A549 (cell line): Measurements from ENCODE around the gene MARCKSL1. TPM values are rescaled to one million over a fixed set of nuclear protein-coding genes. Genes with fewer than 3 reads are reported as not detected.
"Not testable (repeated sequence)": the region's sequence is repeated elsewhere in the genome, so short reads cannot be mapped to it uniquely, and the experiment has no call there.

Experiments used
- ATAC-seq, 2 experiments: fragments of 200-7000 bp in 1 of 2; fragments of >200 bp in 1 of 2; cut with Nextera tagmentation in 1 of 2; cut with Tn5 transposase in 1 of 2; 3 replicates each; pipeline versions ENCODE4 v1.8.0 to v1.9.1; 2018 to 2020; ENCODE audit warnings: mild to moderate bottlenecking in 1 of 2, moderate library complexity in 1 of 2
- CTCF ChIA-PET: fragments of 300-600 bp; sonication (Branson Sonifier 250); formaldehyde crosslinking; extraction: SDS; loops from one replicate; lab custom pipeline; 2021; ENCODE audit warnings: antibody characterized with exemption, inconsistent platforms; lab: Yijun Ruan, JAX
- POLR2A ChIA-PET: fragments of 350-600 bp; formaldehyde crosslinking; extraction: SDS; loops from one replicate; lab custom pipeline; 2021; ENCODE audit warnings: antibody characterized with exemption, inconsistent platforms; lab: Yijun Ruan, JAX
- DNase-seq, 2 experiments: peaks; one replicate each; pipeline versions ENCODE4 v3.0.0 to v3.0.0-alpha.2; 2011 to 2016; ENCODE audit warnings: low read depth in 1 of 2, low spot score in 1 of 2
- FAIRE-seq: peaks from 2 replicates; lab custom pipeline; 2011; peaks lifted over from hg19 to GRCh38; lab: Jason Lieb, UNC
- H3K27ac ChIP-seq, 2 experiments: fragments of >200 bp; sonication (Bioruptor Twin); formaldehyde crosslinking; 3 replicates each; pipeline ENCODE4 v1.5.1; 2016 to 2017
- H3K4me1 ChIP-seq: fragments of >200 bp; sonication (Bioruptor Twin); formaldehyde crosslinking; 3 replicates; pipeline ENCODE4 v1.6.1; 2016
- H3K4me2 ChIP-seq: fragments of >200 bp; sonication (Bioruptor Twin); formaldehyde crosslinking; 3 replicates; pipeline ENCODE4 v1.6.1; 2016
- H3K4me3 ChIP-seq: fragments of >200 bp; sonication (Bioruptor Twin); formaldehyde crosslinking; 3 replicates; pipeline ENCODE4 v1.5.1; 2016
- H3K9me3 ChIP-seq: fragments of >200 bp; sonication (Bioruptor Twin); formaldehyde crosslinking; 3 replicates; pipeline ENCODE4 v1.6.1; 2016
- ATOH8 ChIP-seq: fragments of 250-450 bp; sonication (Bioruptor Pico); IDR thresholded peaks from 2 replicates; pipeline ENCODE4 v1.5.0; 2020; ENCODE audit warnings: low read depth, mild to moderate bottlenecking, moderate library complexity
- CHD4 ChIP-seq: fragments of 200-600 bp; sonication (generic); IDR thresholded peaks from 2 replicates; pipeline ENCODE4 v1.6.1; 2016; ENCODE audit warnings: antibody characterized with exemption, mild to moderate bottlenecking, borderline replicate concordance
- E2F6 ChIP-seq: IDR thresholded peaks from 2 replicates; pipeline ENCODE4 v1.6.1; 2012; ENCODE audit warnings: low read depth, borderline replicate concordance
- EHMT2 ChIP-seq: fragments of 200-600 bp; sonication (generic); IDR thresholded peaks from 2 replicates; pipeline ENCODE4 v1.6.1; 2016; ENCODE audit warnings: antibody characterized with exemption, low read depth, mild to moderate bottlenecking, moderate library complexity
- EP300 ChIP-seq, 2 experiments: fragments of >200 bp; sonication (Bioruptor Twin); formaldehyde crosslinking; IDR thresholded peaks; 2 replicates in 1 of 2; 3 replicates in 1 of 2; pipeline ENCODE4 v1.6.1; 2016 to 2017
- FOSB ChIP-seq: fragments of 250-450 bp; sonication (Bioruptor Pico); IDR thresholded peaks from 2 replicates; pipeline ENCODE4 v1.5.0; 2020; ENCODE audit warnings: mild to moderate bottlenecking, moderate library complexity
- FOSL2 ChIP-seq, 2 experiments: fragments of 450-650 bp in 1 of 2; fragments of >200 bp in 1 of 2; sonication (Bioruptor Twin) in 1 of 2; formaldehyde crosslinking; IDR thresholded peaks; 2 replicates each; pipeline versions ENCODE4 v1.5.0 to v1.6.1; 2016 to 2020; ENCODE audit warnings: mild to moderate bottlenecking in 1 of 2, moderate library complexity in 1 of 2
- HOXB13 ChIP-seq: fragments of 250-450 bp; sonication (Bioruptor Pico); IDR thresholded peaks from 2 replicates; pipeline ENCODE4 v1.5.0; 2020; ENCODE audit warnings: low read depth, mild to moderate bottlenecking, moderate library complexity
- KDM5A ChIP-seq: fragments of 200-600 bp; sonication (generic); IDR thresholded peaks from 2 replicates; pipeline ENCODE4 v1.6.1; 2016; ENCODE audit warnings: antibody characterized with exemption, mild to moderate bottlenecking
- MYC ChIP-seq: IDR thresholded peaks from 2 replicates; pipeline ENCODE4 v1.6.1; 2012; ENCODE audit warnings: mild to moderate bottlenecking, inconsistent platforms, low read length, improper control_type of control experiment, borderline replicate concordance
- NFE2L2 ChIP-seq: fragments of 150-350 bp; conservative IDR thresholded peaks from 2 replicates; pipeline ENCODE4 v1.6.1; 2014; ENCODE audit warnings: low read length
- PBX3 ChIP-seq: IDR thresholded peaks from 2 replicates; pipeline ENCODE4 v1.6.1; 2012
- PHF8 ChIP-seq: fragments of 200-600 bp; sonication (generic); IDR thresholded peaks from 2 replicates; pipeline ENCODE4 v1.6.1; 2016; ENCODE audit warnings: low read depth, mild to moderate bottlenecking, antibody characterized with exemption, moderate library complexity, borderline replicate concordance
- POLR2A ChIP-seq: IDR thresholded peaks from 2 replicates; pipeline ENCODE4 v1.6.1; 2012; ENCODE audit warnings: mild to moderate bottlenecking, low read length
- RARB ChIP-seq: fragments of 250-450 bp; sonication (Bioruptor Pico); IDR thresholded peaks from 2 replicates; pipeline ENCODE4 v1.8.0; 2021; ENCODE audit warnings: mild to moderate bottlenecking, moderate library complexity
- SREBF2 ChIP-seq: fragments of 450-650 bp; IDR thresholded peaks from 2 replicates; pipeline ENCODE4 v1.6.1; 2014; ENCODE audit warnings: mild to moderate bottlenecking, moderate library complexity
- TP53 ChIP-seq: fragments of 250-450 bp; sonication (Bioruptor Pico); IDR thresholded peaks from 2 replicates; pipeline ENCODE4 v1.5.0; 2021; ENCODE audit warnings: mild to moderate bottlenecking, moderate library complexity
- ZNF302 ChIP-seq: fragments of 250-450 bp; sonication (Bioruptor Pico); IDR thresholded peaks from 2 replicates; pipeline ENCODE4 v1.9.0; 2021; ENCODE audit warnings: inconsistent platforms, mild to moderate bottlenecking, moderate library complexity
- ZSCAN20 ChIP-seq: fragments of 250-450 bp; sonication (Bioruptor Pico); IDR thresholded peaks from 2 replicates; pipeline ENCODE4 v1.8.0; 2022; ENCODE audit warnings: mild to moderate bottlenecking, moderate library complexity
- WGBS: methylation state at CpG from one replicate; pipeline ENCODE4 v1.1.6; 2017; ENCODE audit errors: missing lambda C conversion rate; 5-methylcytosine and 5-hydroxymethylcytosine counted together
- polyA plus RNA-seq, 4 experiments: library from polyadenylated mRNA; depleted of rRNA in 3 of 4; stranded (reverse); fragments of >200 nt; fragmentation: RNase III in 1 of 4; extraction: RNeasy Plus Mini Kit Qiagen cat#74134 plus additional on column Dnase treatment in 1 of 4; gene quantifications; 2 replicates in 3 of 4; 3 replicates in 1 of 4; pipeline ENCODE4 v1.2.3, GENCODE V29; 2011 to 2017
- TF ChIP-seq, protein P1 (sequence below): fragments of >200 bp; sonication (Bioruptor Twin); formaldehyde crosslinking; IDR thresholded peaks from 3 replicates; pipeline ENCODE4 v1.6.1; 2016

Gene MARCKSL1
- polyA plus RNA-seq, 2 of the 4 experiments (the other 2 are of a cell fraction), result 62.6 to 73.2 TPM

DNA sequence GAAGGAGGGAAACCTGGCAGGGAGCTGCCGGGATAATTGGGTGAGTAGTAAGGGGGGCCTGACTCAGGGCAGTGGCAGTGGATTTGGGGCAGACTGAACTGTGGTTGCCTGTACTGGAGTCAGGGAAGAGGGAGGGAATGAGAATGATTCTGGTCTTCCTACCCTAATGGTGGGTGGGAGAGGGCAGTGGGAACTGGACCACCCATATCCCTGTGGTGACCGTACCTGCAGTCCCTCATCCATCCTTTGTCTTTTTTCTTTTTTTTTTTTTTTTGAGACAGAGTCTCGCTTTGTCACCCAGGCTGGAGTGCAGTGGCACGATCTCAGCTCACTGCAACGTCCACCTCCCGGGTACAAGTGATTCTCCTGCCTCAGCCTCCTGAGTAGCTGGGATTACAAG lies 19.7 kb upstream of the MARCKSL1 start:
- H3K4me1 ChIP-seq, H3K4me3 ChIP-seq, ATAC-seq, DNase-seq, H3K4me2 ChIP-seq, POLR2A ChIA-PET, H3K27ac ChIP-seq, H3K9me3 ChIP-seq, FAIRE-seq: not testable (repeated sequence)
- CTCF ChIA-PET, result interaction anchor here (0.7 kb wide), 1 partner anchor 40 kb away, joined by 4 read pairs; no protein-coding TSS in a partner anchor
- 88% methylated on average over 6 of the region's 6 CpGs for WGBS

DNA sequence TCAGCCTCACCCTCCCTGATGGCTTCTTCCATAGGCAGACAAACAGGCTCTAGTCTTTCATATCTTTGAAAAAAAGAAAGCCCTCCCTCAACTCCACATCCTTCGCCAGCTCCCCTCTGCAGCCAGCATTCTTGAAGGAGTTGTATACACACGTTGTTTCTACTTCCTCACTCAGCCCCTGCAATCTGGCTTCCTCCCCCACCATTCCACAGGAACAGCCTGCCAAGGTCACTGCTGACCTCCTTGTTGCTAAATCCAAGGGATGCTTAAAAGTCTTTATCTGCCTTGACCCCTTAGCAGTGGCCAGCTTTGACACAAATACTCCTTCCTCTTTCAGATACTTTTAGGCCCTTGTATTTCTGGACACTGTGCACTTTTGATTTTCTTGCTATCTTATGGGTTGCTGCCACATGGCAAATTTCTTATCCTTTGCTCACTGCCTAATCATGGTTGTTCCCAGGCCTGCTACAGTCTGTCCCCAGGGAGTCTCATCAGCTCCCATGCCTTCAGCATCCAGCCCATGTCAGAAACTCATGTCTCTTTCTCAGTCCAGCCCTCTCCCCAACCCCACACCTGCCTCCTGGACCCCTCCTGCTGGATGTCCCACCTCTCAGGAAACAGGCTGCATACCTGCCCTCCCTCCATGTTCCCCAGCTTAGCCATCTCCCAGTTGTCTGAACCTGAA lies 18.0 kb upstream of the MARCKSL1 start:
- 0 out of 6 replicates have a peak overlapping the region, but pooled peaks of 1 of the 2 experiments have one; percentile 28 for H3K27ac ChIP-seq
- no peak overlapping the region for H3K4me3 ChIP-seq
- TF ChIP-seq MYC (no peak), ATOH8 (CRISPR knock-in tag) (no peak), ZNF302 (CRISPR knock-in tag) (no peak), NFE2L2 (no peak), CHD4 (no peak), FOSB (CRISPR knock-in tag) (no peak), HOXB13 (CRISPR knock-in tag) (no peak), EHMT2 (no peak), FOSL2 (IDR thresholded peaks at IDR 0.05) (no peak), FOSL2 (CRISPR knock-in tag; IDR thresholded peaks at IDR 0.05) (no peak), RARB (CRISPR knock-in tag) (no peak), SREBF2 (no peak), PBX3 (no peak), E2F6 (no peak), KDM5A (no peak), TP53 (CRISPR knock-in tag) (no peak), ZSCAN20 (CRISPR knock-in tag) (no peak), POLR2A (no peak)
- TF ChIP-seq, protein P1, sequence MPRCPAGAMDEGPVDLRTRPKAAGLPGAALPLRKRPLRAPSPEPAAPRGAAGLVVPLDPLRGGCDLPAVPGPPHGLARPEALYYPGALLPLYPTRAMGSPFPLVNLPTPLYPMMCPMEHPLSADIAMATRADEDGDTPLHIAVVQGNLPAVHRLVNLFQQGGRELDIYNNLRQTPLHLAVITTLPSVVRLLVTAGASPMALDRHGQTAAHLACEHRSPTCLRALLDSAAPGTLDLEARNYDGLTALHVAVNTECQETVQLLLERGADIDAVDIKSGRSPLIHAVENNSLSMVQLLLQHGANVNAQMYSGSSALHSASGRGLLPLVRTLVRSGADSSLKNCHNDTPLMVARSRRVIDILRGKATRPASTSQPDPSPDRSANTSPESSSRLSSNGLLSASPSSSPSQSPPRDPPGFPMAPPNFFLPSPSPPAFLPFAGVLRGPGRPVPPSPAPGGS, result no peak
- no peak overlapping the region for H3K4me2 ChIP-seq
- 59% methylated on average over 2 of the region's 2 CpGs for WGBS
- no peaks in the 10 kb centered on the region for H3K9me3 ChIP-seq
- ChIA-PET CTCF (interaction anchor here (0.9 to 1.2 kb wide), 4 partner anchors 18 to 138 kb away, joined by 3 read pairs; partner anchors contain the start of gene MARCKSL1), POLR2A (interaction anchor here (0.5 to 0.6 kb wide), 2 partner anchors 73 to 202 kb away, joined by 3 read pairs; no protein-coding TSS in a partner anchor)
- H3K4me1 ChIP-seq, result peaks cover 7% of the 10 kb centered on the region
- DNase-seq (no peak), FAIRE-seq (no peak), ATAC-seq (no peak)

DNA sequence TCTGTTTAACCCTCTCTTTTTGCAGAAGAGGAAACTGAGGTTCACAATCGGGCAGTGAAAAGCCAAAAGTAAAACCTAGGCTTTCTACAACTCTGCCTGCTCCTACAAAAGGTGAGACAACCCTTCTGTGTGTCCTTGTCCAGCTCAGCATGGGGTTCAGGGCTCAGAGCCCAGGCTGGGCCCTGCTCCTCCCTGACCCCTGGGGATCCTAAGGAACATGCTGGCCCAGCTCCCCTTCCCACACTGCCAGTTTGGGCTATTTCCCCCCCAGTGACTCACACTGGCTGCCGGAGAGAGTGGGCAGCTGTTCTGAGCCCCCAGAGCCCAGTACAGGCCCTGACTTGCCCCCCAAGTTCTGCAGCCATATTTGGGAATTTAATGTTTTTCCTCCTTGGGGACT lies 17.4 kb upstream of the MARCKSL1 start:
- Histone ChIP-seq H3K27ac (0 out of 6 replicates have a peak overlapping the region, but pooled peaks of 1 of the 2 experiments have one; percentile 28), H3K4me1 (peaks cover 7% of the 10 kb centered on the region), H3K9me3 (no peaks in the 10 kb centered on the region), H3K4me3 (no peak overlapping the region), H3K4me2 (no peak overlapping the region)
- TF ChIP-seq EP300 (IDR thresholded peaks at IDR 0.05), result no peak
- TF ChIP-seq PHF8, result no peak
- ATAC-seq (no peak), FAIRE-seq (no peak), DNase-seq (no peak)
- CTCF ChIA-PET, result interaction anchor here (1.0 to 1.2 kb wide), 3 partner anchors 18 to 138 kb away, joined by 3 read pairs; partner anchors contain the start of gene MARCKSL1
- POLR2A ChIA-PET, result interaction anchor here (0.5 kb wide), 1 partner anchor 74 kb away, joined by 3 read pairs; no protein-coding TSS in a partner anchor
- 86% methylated on average over 2 of the region's 2 CpGs for WGBS
